IPS-NIHi7 (cell line): ENCODE data around the gene GJB1.

Experiments used
- DNase-seq: peaks from one replicate; pipeline ENCODE4 v3.0.0; 2012; ENCODE audit warnings: mixed read lengths; ENCODE audit errors: extremely low spot score

The GJB1 gene

GRCh38 chrX:71215338-71215912 lies 7.6 kb upstream of the GJB1 start:
- no peak for DNase-seq

- DNase-seq = no peak
Measured at GRCh38 chrX:71216485-71216884, 6.5 kb upstream of the GJB1 start.

GRCh38 chrX:71217298-71217697 lies 5.7 kb upstream of the GJB1 start:
- no peak for DNase-seq

GRCh38 chrX:71221145-71221544 lies 1.9 kb upstream of the GJB1 start:
- no peak for DNase-seq

- peak; percentile 22 for DNase-seq
Measured at GRCh38 chrX:71224098-71224708, 1.2 kb downstream of the GJB1 start.

- no peak for DNase-seq
Measured at GRCh38 chrX:71225009-71225408, 2.0 kb downstream of the GJB1 start.

- DNase-seq = no peak
Measured at GRCh38 chrX:71225676-71226075, 2.7 kb downstream of the GJB1 start.

GRCh38 chrX:71227370-71228062 lies 4.5 kb downstream of the GJB1 start:
- no peak for DNase-seq

- no peak for DNase-seq
Measured at GRCh38 chrX:71228063-71228642, 5.1 kb downstream of the GJB1 start.

- no peak for DNase-seq
Measured at GRCh38 chrX:71235482-71235881, 12.5 kb downstream of the GJB1 start.

- DNase-seq = no peak
Measured at GRCh38 chrX:71236836-71237235, 13.8 kb downstream of the GJB1 start.

GRCh38 chrX:71239781-71240180 lies 16.8 kb downstream of the GJB1 start:
- DNase-seq = no peak

- no peak for DNase-seq
Measured at GRCh38 chrX:71241301-71241700, 18.3 kb downstream of the GJB1 start.

- DNase-seq = no peak
Measured at GRCh38 chrX:71244359-71245128, 21.5 kb downstream of the GJB1 start.

GRCh38 chrX:71245159-71245558 lies 22.1 kb downstream of the GJB1 start:
- DNase-seq = no peak

GRCh38 chrX:71250841-71251240 lies 27.8 kb downstream of the GJB1 start:
- no peak for DNase-seq

- DNase-seq = no peak
Measured at GRCh38 chrX:71251466-71251973, 28.5 kb downstream of the GJB1 start.

- no peak for DNase-seq
Measured at GRCh38 chrX:71252221-71252620, 29.2 kb downstream of the GJB1 start.

- peak; percentile 58 for DNase-seq
Measured at GRCh38 chrX:71253253-71254091, 30.4 kb downstream of the GJB1 start.

GRCh38 chrX:71254092-71254963 lies 31.3 kb downstream of the GJB1 start, which contains the start of gene ZMYM3:
TSS of gene ZMYM3 (minus strand) at chrX:71254140. CDS start at chrX:71253255, 885 bp downstream.
- DNase-seq = peak; percentile 86
